ENCODE measurements around the gene SKI. TPM values are rescaled to one million over a fixed set of nuclear protein-coding genes. Genes with fewer than 3 reads are reported as not detected.

Gene SKI
- total and polyA plus RNA-seq, 2 of the 4 experiments (the other 2 are of a cell fraction): 2.3 to 20.1 TPM

DNA sequence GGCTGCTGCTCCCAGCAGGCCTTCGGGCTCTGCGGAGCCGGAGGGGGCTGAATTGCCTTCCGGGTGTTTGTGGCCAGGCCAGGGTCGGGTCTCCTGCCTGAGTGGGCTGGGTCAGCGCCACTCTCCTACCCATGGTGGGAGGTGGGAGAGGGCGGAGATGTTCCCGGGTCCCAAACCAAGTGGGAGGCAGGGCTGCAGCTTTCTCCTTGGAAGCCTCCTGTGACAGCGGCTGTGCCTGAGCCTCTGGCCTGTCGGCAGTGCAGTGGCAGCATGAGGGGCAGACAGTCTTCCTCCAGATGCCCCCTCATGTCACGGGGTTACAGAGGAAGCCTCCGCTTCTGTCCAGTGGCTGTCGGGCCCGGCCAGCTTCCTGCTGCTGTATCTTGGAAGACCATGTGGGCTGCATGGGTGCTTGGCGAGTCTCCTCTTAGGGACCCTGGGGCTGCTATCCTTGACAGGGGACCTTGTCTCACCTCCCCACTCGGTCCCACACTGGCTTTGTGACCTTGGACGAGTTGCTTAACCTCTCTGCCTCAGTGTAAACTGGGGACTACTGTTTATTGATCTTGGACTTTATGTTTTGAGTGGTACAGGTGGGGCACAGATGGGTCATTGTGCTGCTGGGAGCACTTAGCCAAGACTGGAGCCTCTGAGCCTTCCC is 4.3 kb downstream of the SKI start:
- Histone ChIP-seq H3K9me3 (ENCODE audit: control insufficient read depth, insufficient read depth, low read length) (no peaks in the 10 kb centered on the region), H3K23ac (ENCODE audit: low read depth, low read length) (peak overlapping the region; percentile 69), H3K18ac (ENCODE audit: low read depth, low read length) (peak overlapping the region; percentile 0; the same call in 1 of the 2 replicates), H2BK15ac (ENCODE audit: low read depth, low read length) (no peak overlapping the region), H2AK5ac (ENCODE audit: low read depth, low read length) (no peak overlapping the region; the same call in 1 of the 2 replicates), H3K79me1 (ENCODE audit: low read depth in 1 of 2, low read length in 2 of 2) (peaks cover 0 to 23% of the 10 kb centered on the region in 2 experiments; a peak in 1 of 4 replicates), H2BK120ac (ENCODE audit: low read depth, low read length) (no peak overlapping the region), H3K36me3 (ENCODE audit: control insufficient read depth, insufficient read depth, low read length) (peaks cover 6% of the 10 kb centered on the region; the same call in 1 of the 2 replicates), H3K27me3 (ENCODE audit: control insufficient read depth, insufficient read depth, low read length) (no peaks in the 10 kb centered on the region), H3K14ac (replicated peaks; ENCODE audit: low read depth, low read length) (no peak overlapping the region; the same call in 1 of the 2 replicates), H3K4me1 (ENCODE audit: control insufficient read depth, insufficient read depth, low read length) (peaks cover 34% of the 10 kb centered on the region), H3K4me3 (ENCODE audit: insufficient read depth, low read depth, low read length) (peak overlapping the region; percentile 31), H3K9ac (ENCODE audit: low read depth, low read length) (peak overlapping the region; percentile 38), H3K4ac (ENCODE audit: low read depth, low read length) (peak overlapping the region; percentile 28), H2BK20ac (ENCODE audit: low read depth, low read length) (no peak overlapping the region), H2AFZ (replicated peaks; ENCODE audit: low read length, poor library complexity) (peak overlapping the region; percentile 46), H3K9me1 (ENCODE audit: insufficient read depth, low read length) (peaks cover 13% of the 10 kb centered on the region), H3K27ac (ENCODE audit: insufficient read depth, low read length) (peak overlapping the region; percentile 69), H2AK9ac (replicated peaks; ENCODE audit: low read depth, low read length, poor library complexity) (peak overlapping the region; percentile 79), H4K5ac (ENCODE audit: low read depth, low read length) (no peak overlapping the region; the same call in 1 of the 2 replicates), H4K8ac (ENCODE audit: low read depth in 2 of 2, low read length in 2 of 2) (no peak overlapping the region), H2BK5ac (ENCODE audit: low read depth, low read length, poor library complexity, severe bottlenecking) (peak overlapping the region; percentile 33), H4K91ac (ENCODE audit: insufficient read depth, low read depth, low read length) (no peak overlapping the region; the same call in 1 of the 2 replicates), H3K56ac (ENCODE audit: extremely low read depth, insufficient read depth, low read length) (no peak overlapping the region), H3K4me2 (ENCODE audit: low read depth, low read length) (peak overlapping the region; percentile 85), H4K20me1 (ENCODE audit: insufficient read depth, low read length) (peaks cover 88% of the 10 kb centered on the region)
- TF ChIP-seq FOS (IDR thresholded peaks at IDR 0.05; ENCODE audit: low read depth, low read length) (no peak), BHLHE40 (IDR thresholded peaks at IDR 0.05; ENCODE audit: low read depth, low read length) (no peak), CHD1 (IDR thresholded peaks at IDR 0.05; ENCODE audit: low read depth, low read length) (no peak), RAD21 (IDR thresholded peaks at IDR 0.05; ENCODE audit: low read length) (no peak), MAFK (IDR thresholded peaks at IDR 0.05; ENCODE audit: low read depth, low read length) (no peak), CEBPB (IDR thresholded peaks at IDR 0.05; ENCODE audit: low read depth, low read length) (no peak), RCOR1 (IDR thresholded peaks at IDR 0.05; ENCODE audit: insufficient replicate concordance, low read length) (no peak), SMC3 (IDR thresholded peaks at IDR 0.05; ENCODE audit: low read depth, low read length) (no peak), USF2 (IDR thresholded peaks at IDR 0.05; ENCODE audit: low read depth, low read length) (no peak)
- ATAC-seq (ENCODE audit: low read depth) (no peak), DNase-seq (no peak)
- no TSS peak for BruUV-seq (replicated peaks)
- WGBS, 2 experiments (ENCODE audit: extremely low coverage in 2 of 2, insufficient read length in 1 of 2): 33% methylated on average over 6 of the region's 17 CpGs; no CpG with 5 or more reads in 1 of the 2 experiments
- POLR2A ChIA-PET (ENCODE audit: unreplicated experiment): interaction anchor here (1.4 kb wide), 1 partner anchor 149 kb away, joined by 4 read pairs; no protein-coding TSS in a partner anchor
- CTCF ChIA-PET: interaction anchor here (1.1 to 1.5 kb wide), 3 partner anchors 38 to 149 kb away, joined by 3 to 5 read pairs (median 5); partner anchors contain the start of gene FAAP20
- dilution Hi-C loops (cut with HindIII; ENCODE audit: low sequenced_read_pairs, unreplicated experiment): no loop called here
- in situ Hi-C loops (cut with MboI; ENCODE audit: low sequenced_read_pairs): loop anchor here (5.0 kb wide), 1 partner anchor 35 kb away; no protein-coding TSS in a partner anchor
- intact Hi-C loops (cut with micrococcal nuclease): loop anchor here (5.0 kb wide), 1 partner anchor 45 kb away; no protein-coding TSS in a partner anchor
